GM21360 (cell line): ENCODE results near the gene TANC1.

Source experiments
- ATAC-seq: cut with Tn5 transposase; IDR thresholded peaks from one replicate; pipeline ENCODE4 v1.9.1; 2021; ENCODE audit warnings: mild to moderate bottlenecking, moderate library complexity; ENCODE audit not compliant: unreplicated experiment

The TANC1 gene

DNA sequence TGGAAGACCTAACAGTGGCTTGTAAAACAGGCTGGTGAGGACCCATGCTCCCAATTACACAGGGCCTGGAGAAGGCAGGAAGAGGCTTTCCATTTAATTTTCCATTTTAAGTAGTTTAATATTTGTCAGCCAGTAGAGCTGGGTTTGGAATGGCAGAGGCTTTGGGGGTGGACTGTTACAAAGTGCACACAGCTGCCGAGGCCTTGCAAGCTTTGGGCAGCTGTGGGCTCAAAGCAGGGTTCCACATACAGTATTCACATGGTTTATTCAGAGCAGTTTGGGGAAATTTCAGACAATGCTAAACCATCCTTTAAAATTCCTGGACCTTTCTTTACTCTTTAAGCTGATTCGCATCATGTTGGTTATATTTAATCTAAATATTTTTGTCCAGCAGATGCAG lies 185.5 kb downstream of the TANC1 start:
- ATAC-seq: no peak

DNA sequence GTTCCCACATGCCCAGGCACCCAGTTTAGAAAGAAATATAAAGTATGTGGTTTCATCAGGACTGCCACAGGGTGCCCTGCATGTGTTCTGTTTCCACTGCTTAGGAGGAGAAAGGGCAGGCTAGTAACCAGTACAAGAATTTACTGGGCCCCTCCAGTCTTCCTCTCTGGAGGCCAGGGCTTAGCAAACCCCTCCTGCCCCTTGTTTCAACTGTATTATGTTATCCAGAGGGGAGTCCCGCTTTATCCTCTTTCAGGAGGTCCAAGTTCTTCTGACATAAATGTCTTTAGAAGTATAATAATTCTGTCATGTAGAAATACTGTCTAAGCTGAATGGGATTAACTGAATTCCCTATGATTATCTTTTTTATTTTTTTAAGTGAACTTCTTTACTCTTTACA lies 185.9 kb downstream of the TANC1 start:
- ATAC-seq: no peak

DNA sequence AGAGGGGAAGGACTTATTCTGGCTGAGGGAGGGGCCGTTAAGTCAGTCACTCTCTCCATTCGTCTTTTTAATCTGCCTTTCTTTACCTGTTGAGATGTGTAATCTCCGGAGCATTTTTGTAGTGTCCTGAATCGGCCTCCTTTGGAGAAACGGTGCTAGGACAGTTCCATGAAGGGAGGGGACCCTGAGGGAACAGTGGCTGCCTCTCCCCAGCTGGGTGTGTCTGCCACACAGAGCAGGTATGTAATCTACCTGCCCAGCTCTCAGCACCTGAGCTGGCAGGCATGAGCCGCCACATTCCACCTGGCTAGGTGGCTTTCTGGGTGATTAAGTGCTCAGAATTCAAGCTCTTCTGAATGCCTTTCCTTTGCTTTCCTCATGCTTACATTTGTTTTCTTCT lies 186.9 kb downstream of the TANC1 start:
- no peak for ATAC-seq

DNA sequence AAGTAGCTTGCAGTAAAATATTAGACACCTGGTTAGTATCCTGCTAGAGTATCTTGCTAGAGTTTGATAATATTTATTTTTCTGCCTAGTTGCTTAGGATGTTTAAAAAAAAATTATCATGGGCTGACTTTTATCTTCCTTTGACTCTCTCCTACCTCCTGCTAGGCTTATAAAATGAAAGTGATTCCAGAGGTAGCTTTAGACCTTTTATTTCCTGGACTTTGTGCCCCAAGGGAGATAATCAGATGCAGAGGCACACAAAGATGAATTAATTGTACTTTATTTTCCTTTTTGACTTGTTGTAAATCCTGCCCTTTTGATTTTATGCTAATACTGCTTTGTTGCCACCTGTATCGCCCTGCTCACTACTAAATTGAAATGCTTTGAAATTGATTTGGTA lies 187.4 kb downstream of the TANC1 start:
- ATAC-seq: no peak

DNA sequence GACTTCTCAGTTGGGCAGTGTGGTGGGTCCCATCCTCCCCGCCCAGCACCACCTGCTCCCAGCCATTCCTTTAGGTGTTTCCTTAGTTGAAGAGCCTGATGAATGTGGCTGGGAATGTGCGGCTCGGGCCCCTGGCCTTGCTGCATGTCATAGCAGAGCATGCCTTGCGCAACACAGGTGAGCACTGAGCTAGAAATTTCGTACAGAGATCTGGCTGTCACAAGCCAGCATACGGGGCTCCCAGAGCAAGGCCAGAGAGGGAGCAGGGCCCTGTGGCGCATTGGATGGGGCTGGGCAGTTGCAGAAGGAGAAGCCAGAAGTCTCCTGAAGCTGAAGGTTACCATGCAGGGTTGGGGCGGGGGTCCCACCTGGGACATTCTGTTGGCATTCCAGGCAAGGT lies 188.4 kb downstream of the TANC1 start:
- no peak for ATAC-seq

DNA sequence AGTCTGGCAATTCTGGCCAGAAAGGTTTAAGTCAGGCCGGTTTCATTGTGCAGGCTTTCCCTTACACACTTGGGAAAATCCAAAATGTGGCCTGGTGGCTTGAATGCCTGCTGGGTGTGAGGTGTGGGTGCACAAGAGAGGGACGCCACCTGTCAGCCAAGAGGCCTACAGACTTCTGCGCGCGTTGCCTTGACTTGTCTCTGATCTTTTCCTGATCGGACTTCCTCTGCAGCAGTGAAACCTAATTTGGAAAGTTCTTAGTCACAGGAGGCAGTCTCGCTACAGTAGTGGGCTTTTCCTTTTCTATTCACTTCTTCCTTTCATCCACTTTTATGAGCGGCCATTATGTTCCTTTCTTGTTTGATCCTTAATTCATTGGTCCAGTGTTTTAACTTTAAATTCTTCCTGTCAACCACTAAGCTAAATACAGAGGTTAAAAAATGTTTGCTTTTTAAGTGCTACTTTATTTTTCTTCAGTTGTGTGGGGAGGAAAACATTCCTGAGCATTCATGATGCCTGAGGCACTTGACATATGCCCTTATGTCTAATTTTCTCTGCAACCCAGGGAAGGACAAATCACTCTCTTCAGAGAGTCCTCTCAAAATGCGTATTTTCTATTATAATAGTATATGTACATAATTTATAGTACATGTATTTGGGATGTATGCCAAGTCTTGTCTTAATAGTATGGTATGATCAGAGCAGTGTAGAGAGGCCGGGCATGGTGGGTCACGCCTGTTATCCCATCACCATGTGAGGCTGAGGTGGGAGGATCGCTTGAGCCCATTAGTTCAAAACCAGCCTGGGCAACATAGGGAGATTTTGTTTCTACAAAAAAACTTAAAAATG lies 189.1 kb downstream of the TANC1 start:
- no peak for ATAC-seq

DNA sequence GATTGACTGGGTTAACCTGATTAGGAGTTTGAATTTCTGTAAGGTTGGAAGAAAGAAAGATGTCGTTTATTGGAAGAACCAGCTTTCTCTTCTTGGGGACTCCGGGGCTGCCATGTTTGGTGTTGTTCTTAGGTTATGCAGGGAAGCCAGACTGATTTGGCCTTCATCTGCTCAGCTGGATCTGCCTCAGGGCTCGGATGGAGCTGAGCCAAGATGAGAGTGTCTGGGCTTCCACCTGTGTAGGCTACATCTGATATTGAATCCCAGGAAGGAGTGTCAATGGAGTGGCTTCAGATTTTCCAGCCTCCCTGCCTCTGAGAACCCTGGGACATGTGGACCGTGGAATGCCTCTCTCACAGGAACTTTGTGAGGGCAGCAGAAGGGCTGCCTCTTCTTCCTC lies 192.0 kb downstream of the TANC1 start:
- no peak for ATAC-seq

DNA sequence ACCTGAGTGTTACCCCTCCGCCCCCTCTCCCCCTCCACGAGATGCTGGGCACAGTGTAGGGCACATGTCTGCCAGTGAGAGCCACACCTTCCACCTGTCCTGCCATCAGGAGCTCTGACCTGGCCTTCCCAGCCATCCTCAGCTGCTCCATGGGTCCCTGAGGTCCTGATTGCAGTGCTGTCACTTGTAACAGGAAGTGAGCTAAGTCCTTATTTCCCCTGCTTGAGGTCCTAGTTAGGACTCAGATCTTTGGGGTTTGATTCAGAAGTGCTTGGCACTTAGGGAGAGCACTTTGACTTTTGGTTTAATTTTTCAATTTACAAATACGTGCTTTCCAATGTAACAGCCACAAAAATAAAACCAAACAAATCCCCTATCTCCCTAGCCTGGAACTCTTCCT lies 192.5 kb downstream of the TANC1 start:
- ATAC-seq: no peak

DNA sequence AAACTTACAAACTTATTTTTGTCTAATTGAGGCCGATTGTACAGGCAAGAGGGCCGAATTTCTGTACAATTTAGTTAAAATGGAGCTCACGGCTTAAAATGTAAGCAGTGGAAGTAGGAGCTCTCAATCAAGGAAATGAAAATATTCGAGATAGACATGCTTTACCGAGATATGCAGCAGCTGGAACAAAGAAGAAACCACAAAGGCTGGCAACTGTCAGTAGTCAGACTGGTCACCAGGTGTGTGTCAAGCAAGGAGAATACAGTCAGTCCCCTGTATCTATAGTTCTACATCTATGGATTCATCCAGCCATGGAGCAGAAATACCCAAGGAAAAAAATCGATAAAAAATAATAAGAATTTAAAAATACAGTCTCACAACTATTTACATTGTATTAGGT lies 195.5 kb downstream of the TANC1 start:
- ATAC-seq: peak; percentile 43

DNA sequence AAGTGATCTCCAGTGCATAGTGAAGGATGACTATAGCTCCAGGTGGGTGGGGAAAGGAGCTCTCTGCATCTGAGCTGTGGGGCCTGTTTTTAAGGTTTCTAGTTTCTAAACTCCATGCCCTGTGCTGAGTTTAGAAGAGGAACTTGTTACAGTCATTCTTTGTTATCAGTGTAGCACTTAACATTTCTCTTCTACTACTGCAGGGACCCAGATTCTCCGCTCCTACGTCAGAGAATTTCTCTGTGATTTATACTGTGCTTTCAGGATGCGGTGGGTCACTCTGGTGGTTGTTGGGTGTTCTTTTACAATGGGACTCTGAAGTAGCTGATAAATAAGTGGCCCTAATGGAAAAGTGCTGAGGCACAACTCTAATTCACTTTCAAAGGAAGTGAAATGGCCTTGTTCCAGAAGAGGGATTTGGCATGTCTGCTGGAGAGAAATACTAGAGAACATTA lies 196.0 kb downstream of the TANC1 start:
- peak; percentile 72 for ATAC-seq

DNA sequence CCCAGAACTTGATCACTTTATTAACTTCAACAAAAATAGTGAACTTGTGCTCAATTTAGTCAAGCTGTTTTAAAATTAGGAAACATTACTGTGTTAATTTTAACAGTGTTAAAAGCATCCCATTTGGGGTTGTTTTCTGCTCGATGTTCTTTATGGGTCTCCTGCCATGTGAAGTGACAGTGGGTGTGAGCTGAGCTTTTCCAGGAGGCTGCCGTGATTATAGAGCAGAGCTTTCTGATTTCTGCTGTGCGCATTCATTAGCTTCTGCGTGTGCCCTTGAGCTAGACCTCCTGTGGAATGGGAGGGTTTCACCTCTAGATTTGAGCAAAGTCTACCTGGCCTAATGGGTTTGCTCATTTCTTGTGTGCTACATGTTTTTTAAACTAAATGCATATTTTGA lies 196.6 kb downstream of the TANC1 start:
- ATAC-seq: no peak

DNA sequence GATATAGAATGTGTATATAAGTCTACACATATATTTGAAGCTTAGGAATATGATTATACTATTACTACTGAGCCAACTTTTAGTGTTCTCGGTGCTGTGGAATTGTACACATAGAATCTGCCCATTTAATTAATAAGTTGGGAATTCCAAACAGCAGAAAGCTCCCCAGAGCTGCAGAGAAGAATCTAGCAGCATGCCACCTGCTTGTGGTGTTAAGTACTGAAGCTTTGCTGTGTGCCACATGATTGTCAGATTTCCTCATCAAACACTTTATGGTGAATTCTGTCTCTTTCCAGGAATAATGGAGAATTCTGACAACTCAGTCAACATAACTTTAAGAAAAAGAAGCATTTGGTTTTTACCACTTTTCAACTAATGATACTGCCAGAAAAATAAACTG lies 200.3 kb downstream of the TANC1 start:
- ATAC-seq: no peak

DNA sequence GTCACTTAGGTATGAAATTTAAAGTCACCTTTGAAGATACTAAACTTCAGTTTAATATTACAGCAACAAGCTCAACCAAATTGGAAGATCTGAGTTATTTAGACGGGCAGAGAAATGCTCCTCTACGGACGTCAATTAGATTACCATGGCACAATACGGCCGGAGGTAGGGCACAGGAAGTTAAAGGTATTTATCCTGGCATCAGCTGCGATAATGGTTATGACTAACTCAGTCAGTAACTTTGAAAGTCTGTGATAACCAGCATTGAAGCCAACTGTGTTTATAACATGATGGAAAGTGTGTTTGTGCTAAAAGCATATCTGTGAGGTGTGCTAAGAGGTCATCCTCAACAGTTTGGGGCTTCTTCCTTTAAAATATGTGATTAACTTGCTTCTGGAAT lies 200.7 kb downstream of the TANC1 start:
- no peak for ATAC-seq

DNA sequence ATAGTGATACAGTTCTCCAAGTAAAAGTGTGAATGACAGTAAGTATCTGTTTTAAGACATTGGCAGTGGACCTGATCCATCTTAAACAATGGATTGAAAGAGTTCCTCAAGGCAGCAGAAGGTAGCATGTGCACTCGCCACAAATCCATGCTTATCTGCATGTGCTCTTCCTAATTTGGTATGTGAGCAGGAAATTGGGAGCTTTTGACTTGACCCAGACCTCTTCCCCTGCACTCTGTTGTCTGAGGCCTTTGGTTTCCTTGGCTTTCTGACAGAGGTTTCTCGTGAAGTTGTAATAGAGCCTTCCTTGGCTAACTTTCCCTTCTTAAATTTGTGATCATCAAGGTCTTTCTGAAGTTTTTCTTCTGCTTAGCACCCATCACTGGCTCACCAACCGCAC lies 204.0 kb downstream of the TANC1 start:
- no peak for ATAC-seq

DNA sequence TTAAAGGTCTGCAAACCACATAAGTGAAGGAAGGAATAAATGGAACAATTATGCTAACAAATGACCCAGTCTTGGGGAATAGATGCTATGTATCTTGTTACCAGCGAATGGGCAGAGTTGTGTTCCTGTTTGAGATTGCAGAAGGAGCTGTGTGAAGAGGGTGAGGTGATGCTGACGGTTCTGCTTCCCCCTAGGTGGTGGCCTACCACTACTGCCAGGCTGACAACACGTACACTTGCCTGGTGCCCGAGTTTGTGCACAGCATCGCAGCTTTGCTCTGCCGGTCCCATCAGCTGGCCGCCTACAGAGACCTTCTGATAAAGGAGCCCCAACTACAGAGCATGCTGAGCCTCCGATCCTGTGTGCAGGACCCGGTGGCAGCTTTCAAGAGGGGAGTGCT lies 206.3 kb downstream of the TANC1 start:
- ATAC-seq: no peak

DNA sequence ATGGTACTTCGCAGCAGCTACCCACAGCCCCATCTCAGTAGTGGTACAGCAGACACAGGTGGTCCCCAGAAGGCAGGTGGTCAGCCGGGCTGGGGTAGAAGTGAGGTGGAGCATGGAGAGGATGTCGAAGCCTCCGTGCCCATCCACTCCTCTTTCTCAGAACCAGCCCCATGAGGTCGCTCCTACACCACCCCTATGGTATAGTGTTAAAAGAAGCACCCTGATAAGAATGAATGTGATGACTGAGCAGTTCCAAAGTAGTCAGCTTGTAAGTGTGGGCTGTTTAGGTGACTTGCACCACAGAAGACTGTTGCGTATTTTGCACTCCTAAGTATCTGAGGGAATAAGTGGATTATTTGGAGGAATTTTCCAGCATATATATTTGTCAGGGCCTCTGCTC lies 206.7 kb downstream of the TANC1 start:
- no peak for ATAC-seq

DNA sequence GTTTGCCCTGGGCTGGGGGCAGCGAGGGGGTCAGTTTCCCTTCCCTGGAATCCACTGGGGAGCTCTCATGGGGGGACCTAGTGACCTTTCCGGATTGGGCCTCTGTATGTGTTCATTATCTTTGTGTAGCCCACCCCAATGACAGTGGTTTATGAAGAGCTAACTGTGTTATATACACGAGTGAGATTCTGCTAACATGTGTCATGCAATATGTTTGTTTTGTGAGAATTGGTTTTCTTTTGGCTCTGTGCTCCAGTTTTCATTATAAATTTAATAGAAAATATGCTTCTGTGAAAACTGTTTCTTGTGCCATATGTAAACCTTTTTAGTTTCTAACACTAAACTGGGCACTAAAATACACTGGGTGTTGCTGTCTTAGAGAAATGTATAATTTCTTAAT lies 207.5 kb downstream of the TANC1 start:
- no peak for ATAC-seq

DNA sequence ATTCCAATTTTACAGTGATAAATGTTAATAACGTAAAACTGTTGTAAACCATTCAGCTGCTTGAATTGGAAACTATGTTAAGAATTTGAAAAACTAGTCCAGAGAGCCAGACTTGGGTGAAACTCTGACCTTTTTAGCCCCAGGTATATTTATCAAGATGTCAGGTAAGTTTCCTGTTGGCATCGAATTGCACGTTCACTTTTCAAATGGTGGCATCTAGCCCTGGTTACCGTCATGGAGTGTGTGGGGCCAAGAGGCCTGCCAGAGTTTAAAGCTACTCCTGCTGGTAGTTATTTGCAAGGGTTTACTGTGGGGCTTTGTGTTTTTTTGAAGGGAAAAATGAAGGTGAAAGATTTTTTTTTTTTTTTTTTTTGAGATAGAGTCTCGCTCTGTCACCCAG lies 208.1 kb downstream of the TANC1 start:
- no peak for ATAC-seq

DNA sequence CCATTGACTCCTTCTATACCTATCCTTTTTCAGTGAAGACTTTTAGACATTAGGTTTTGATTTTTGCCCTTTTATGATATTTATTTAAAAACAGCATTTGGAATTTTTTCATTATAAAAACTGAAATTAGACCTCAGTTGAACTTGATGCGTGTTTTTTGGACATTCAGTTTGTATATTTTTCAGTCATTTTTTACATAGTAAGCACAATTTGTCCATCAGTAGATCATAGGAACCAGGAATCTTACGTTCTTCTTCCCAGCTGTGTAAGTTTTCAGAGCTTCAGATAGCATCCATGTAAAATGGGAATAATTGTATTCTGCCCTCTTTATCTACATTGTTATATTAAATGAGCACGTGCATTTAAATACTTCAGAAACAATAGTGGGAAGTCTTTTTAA lies 208.9 kb downstream of the TANC1 start:
- no peak for ATAC-seq

DNA sequence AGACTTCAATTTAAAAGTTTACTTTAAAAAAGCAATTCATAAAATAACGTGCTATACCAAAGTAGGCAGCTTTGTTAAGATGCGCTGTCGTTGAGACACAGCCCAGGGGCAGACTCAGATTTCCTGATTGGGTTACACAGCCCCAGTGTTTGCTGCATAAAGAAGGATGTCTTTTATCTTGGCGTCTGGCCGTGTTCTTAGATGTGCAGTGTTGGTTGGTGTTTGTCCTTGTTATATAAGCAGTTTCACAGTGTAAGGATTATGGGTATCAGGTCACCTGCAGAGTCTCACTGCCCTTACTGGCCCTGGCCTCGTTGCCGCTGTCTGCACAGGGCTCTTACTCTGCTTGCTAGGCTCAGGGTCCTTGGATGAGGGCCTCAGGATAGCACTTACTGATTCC lies 209.5 kb downstream of the TANC1 start:
- ATAC-seq: no peak

DNA sequence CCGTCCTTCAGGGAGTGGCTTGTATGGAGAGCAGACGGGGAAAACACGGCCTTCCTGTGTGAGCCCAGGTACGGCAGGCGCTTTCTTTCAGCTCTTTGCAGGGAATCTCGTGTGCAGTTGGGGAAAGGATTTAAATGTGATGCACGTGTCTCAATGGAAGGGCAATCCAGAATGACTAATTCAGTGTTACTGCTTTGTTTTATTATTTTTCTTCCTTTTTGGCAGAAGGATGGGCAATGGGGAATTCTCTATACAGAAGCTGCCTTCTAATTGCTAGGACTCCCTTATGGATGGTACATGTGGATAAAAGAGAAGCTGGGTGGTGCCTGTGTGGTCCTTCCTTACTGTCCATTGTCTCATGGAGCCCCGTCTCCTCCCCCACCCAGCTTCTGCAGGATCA lies 210.7 kb downstream of the TANC1 start:
- ATAC-seq: no peak

DNA sequence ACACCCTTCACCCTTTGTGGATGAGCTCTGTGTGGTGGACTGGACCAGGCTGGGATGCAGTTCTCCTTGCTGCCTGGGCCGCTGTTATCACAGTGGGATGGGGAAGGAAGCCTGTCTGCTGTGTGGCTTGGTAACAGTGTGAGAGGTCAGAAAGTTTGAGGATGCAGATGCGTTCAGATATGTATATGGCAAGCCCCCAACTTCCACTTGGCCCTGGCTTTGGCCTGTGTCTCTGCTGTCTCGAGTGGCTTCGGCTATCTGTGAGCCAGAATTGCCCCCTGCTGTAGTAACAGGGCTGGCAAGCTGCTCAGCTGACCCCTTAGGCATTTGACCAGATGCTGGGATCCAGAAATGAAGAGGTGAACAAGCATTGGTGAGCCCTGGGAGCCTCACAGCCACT lies 211.3 kb downstream of the TANC1 start:
- no peak for ATAC-seq

DNA sequence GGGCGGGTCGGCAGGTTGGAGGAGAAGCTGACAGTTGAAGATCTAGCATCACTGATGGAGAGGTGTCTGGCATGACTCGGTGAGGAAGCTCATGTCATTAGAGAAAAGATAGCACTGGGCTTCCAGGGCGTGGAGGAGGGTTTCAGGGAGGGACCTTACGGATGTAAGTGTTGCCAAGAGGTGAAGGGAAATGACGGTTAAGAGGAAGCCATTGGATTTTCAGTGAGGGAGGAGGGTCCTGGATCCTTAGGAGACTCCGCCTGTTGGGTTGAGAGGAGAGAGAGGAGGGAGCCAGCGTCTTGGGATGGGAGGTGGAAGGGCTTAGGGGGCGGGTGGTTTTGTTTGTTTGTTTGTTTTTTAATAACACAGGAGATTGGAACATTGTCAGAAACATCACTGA lies 214.9 kb downstream of the TANC1 start:
- ATAC-seq: no peak
